ENCODE results near the gene CLDN10. TPM values are rescaled to one million over a fixed set of nuclear protein-coding genes. Genes with fewer than 3 reads are reported as not detected.

Gene CLDN10
- total RNA-seq, 2 experiments from 2014 or later: not detected

- no peak for DNase-seq
- peaks cover 9% of the 10 kb centered on the region for H3K27me3 Mint-ChIP-seq
- H3K4me3 Mint-ChIP-seq: no peak overlapping the region
- ChIA-PET CTCF (interaction anchor here (0.6 to 2.9 kb wide), 3 partner anchors 83 to 213 kb away, joined by 3 to 15 read pairs (median 6); no protein-coding TSS in a partner anchor), POLR2A (no interaction called here)
- H3K4me1 Mint-ChIP-seq: no peaks in the 10 kb centered on the region
- no peaks in the 10 kb centered on the region for H3K9me3 Mint-ChIP-seq
- H3K36me3 Mint-ChIP-seq (ENCODE audit: low read depth): no peaks in the 10 kb centered on the region
- no peak overlapping the region for H3K27ac Mint-ChIP-seq
Observed at GRCh38 chr13:95620030-95620824, 67.7 kb downstream of the CLDN10 start.

DNA sequence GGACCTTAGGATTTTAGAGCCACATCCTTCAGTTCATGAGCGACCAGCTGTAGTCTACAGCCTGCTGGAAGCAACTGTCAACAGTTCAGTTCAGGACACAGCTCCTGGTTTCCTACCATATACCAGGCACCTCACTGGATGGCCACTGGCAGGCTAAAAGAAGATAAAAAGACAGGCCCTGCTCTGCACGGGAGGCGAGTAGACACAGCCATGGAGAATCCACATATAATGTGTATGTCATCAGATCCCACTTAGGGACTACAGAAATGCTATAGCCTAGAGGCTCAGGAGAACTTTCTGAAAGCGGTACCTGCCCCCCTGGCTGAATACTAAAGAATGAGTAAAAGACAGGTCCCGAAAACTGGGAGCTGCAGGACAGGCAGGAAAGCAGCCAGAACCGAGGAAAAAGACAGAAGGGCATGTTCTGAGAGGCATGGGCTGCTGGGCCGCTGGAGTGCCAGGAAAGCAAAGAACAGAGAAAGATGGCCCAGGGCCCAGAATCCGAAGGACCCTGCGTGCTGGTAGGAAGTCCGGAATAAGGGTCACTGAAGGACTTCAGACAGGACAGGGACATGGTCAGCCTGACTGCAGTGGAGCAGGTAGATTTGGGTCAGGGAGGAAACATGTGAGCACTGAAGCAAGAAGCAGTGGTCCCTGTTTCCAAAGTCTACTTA is 68.4 kb downstream of the CLDN10 start:
- ChIA-PET POLR2A (no interaction called here), CTCF (interaction anchor here (0.6 to 3.7 kb wide), 5 partner anchors 41 to 214 kb away, joined by 3 to 45 read pairs (median 4); no protein-coding TSS in a partner anchor)
- Mint-ChIP-seq H3K4me1 (no peaks in the 10 kb centered on the region), H3K9me3 (no peaks in the 10 kb centered on the region), H3K27me3 (peaks cover 13% of the 10 kb centered on the region), H3K27ac (no peak overlapping the region), H3K4me3 (no peak overlapping the region), H3K36me3 (ENCODE audit: low read depth) (no peaks in the 10 kb centered on the region)
- no peak for DNase-seq

DNA sequence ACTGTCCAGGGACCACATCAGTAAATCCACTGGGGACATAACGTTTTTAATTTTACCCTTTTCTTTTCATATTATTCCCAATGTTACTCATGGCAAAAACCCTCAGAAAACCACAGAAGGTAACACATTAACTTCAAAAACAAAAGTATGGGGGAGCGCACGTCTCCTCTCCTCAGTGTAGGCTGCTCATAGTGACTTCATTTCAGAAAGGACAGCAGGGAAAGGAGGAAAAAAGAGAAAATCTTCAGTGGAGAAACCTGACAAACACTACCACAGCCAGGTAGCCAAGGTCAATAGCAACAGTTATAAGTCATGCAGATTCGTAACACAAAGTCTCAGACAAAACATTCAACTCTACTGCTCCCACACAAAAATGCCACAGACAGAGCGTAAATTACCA is 70.6 kb downstream of the CLDN10 start:
- Mint-ChIP-seq H3K4me3 (no peak overlapping the region), H3K9me3 (no peaks in the 10 kb centered on the region), H3K27me3 (peaks cover 17% of the 10 kb centered on the region), H3K4me1 (no peaks in the 10 kb centered on the region), H3K27ac (no peak overlapping the region), H3K36me3 (ENCODE audit: low read depth) (no peaks in the 10 kb centered on the region)
- ChIA-PET POLR2A (no interaction called here), CTCF (interaction anchor here (1.1 to 3.7 kb wide), 6 partner anchors 9 to 211 kb away, joined by 4 to 85 read pairs (median 10); no protein-coding TSS in a partner anchor)
- DNase-seq: no peak

DNA sequence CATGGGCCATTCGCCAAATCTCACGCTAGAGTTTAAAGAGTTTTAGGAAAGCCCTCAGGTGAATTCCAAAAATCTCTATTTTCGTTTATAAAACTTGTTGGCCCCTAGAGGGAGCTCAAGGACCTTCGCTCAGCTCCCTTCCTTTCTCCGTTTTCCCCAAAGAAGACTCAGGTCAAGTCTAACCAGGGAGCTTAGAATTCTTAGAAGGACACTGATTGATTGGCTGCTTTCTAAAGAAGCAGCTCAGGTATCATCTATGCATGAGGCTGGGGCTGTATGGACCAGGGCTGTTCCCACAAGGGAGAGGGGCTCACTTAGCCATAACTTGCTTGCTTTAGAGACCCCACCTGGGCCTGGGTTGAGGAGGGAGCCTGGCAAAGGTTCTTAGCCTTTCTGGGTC is 71.5 kb downstream of the CLDN10 start:
- ChIA-PET CTCF (interaction anchor here (0.8 to 3.7 kb wide), 18 partner anchors 9 to 357 kb away, joined by 3 to 85 read pairs (median 4); partner anchors contain the start of genes DNAJC3 and DZIP1), POLR2A (no interaction called here)
- Mint-ChIP-seq H3K27ac (no peak overlapping the region), H3K4me3 (no peak overlapping the region), H3K27me3 (peaks cover 19% of the 10 kb centered on the region), H3K9me3 (no peaks in the 10 kb centered on the region), H3K4me1 (no peaks in the 10 kb centered on the region), H3K36me3 (ENCODE audit: low read depth) (no peaks in the 10 kb centered on the region)
- no peak for DNase-seq

- DNase-seq: no peak
- Mint-ChIP-seq H3K4me1 (no peaks in the 10 kb centered on the region), H3K27ac (no peak overlapping the region), H3K27me3 (peaks cover 23% of the 10 kb centered on the region), H3K36me3 (ENCODE audit: low read depth) (no peaks in the 10 kb centered on the region), H3K4me3 (no peak overlapping the region), H3K9me3 (no peaks in the 10 kb centered on the region)
- ChIA-PET POLR2A (no interaction called here), CTCF (interaction anchor here (1.2 kb wide), 1 partner anchor 207 kb away, joined by 3 read pairs; no protein-coding TSS in a partner anchor)
Observed at GRCh38 chr13:95626768-95627167, 74.2 kb downstream of the CLDN10 start.

GRCh38 chr13:95627590-95627989 is 75.1 kb downstream of the CLDN10 start:
- DNase-seq: no peak
- Mint-ChIP-seq H3K36me3 (ENCODE audit: low read depth) (no peaks in the 10 kb centered on the region), H3K9me3 (no peaks in the 10 kb centered on the region), H3K4me1 (no peaks in the 10 kb centered on the region), H3K27me3 (peaks cover 23% of the 10 kb centered on the region), H3K4me3 (no peak overlapping the region), H3K27ac (no peak overlapping the region)
- CTCF ChIA-PET: interaction anchor here (1.2 kb wide), 1 partner anchor 206 kb away, joined by 3 read pairs; no protein-coding TSS in a partner anchor
- POLR2A ChIA-PET: no interaction called here

GRCh38 chr13:95628488-95628887 is 76.0 kb downstream of the CLDN10 start:
- CTCF ChIA-PET: no interaction called here
- Mint-ChIP-seq H3K9me3 (no peaks in the 10 kb centered on the region), H3K4me1 (no peaks in the 10 kb centered on the region), H3K27me3 (peaks cover 20% of the 10 kb centered on the region), H3K36me3 (ENCODE audit: low read depth) (no peaks in the 10 kb centered on the region), H3K4me3 (no peak overlapping the region), H3K27ac (no peak overlapping the region)
- POLR2A ChIA-PET: no interaction called here
- DNase-seq: no peak

DNA sequence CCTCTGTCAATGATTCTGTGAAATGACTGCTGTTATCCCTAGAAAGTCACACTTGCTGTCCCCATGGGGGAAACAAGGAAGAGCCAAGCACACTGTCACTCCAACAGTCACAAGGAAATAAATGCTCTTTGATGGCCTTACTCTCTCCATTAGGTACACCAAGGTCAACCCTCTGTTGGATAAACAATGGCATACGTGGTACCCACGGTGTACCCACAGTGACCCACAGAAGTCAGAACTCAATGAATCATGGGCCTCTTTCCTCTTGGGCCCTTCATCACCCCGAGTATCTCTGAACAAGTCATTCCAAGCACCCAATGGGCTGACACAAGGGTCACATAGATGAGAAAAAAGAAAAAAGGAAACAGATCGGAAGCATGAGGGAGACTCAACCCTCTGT is 76.6 kb downstream of the CLDN10 start:
- no peak overlapping the region for H3K27ac Mint-ChIP-seq
- no peaks in the 10 kb centered on the region for H3K9me3 Mint-ChIP-seq
- CTCF ChIA-PET: no interaction called here
- DNase-seq: no peak
- no peaks in the 10 kb centered on the region for H3K4me1 Mint-ChIP-seq
- POLR2A ChIA-PET: no interaction called here
- no peak overlapping the region for H3K4me3 Mint-ChIP-seq
- peaks cover 22% of the 10 kb centered on the region for H3K27me3 Mint-ChIP-seq
- H3K36me3 Mint-ChIP-seq (ENCODE audit: low read depth): no peaks in the 10 kb centered on the region

Other genes with a start within 250 kb of the CLDN10 start
- gene DZIP1, start 92.0 kb downstream of the CLDN10 start, total RNA-seq: under 1 TPM; 0.30 to 0.40 TPM
- gene DNAJC3, start 124.4 kb downstream of the CLDN10 start, total RNA-seq: 10 to 100 TPM; 26.4 to 27.5 TPM